ENCODE results near the gene LRMDA. TPM values are rescaled to one million over a fixed set of nuclear protein-coding genes. Genes with fewer than 3 reads are reported as not detected.

Gene LRMDA
- total RNA-seq, 1 donor from 2014 or later: not detected

DNA sequence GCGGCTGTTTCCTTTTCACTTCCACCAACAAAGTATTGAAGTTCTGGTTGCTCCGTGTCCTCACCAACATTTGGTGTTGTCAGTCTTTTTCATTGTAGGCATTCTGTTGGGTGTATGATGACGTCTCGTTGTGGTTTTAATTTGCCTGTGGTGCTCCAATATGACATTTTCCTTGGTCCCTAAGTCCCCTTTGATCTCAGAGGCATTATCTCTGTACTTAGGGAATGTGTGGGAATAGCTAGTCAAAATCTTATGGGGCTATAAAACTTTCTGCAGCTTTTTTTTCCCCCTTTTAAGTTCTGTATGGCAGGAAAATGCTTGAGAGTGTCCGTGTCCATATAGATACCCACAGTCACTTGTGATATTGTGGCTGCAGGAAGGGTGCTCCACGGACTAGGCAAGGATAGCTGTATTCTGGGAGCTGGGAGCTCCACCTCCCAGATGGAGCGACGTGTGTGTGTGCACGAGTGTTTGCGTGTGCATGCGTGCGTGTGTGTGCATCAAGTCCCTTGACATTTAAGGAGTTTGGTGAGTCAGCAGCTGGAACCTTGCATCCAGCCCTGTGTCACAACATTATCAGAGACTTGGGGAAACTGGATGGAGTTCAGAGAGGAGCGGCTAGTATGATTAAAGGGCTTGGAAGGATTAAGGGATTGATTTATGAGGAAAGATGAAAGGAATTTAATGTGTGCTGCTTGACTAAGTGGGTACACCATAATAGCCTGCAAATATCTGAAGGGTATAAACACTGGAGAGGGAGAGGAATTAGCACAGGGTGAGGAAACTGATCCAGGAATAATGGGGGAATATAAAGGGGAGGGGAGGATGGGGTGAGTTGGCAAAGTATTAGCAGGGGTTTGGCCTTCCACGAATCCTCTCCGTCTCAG lies 66.8 kb downstream of the LRMDA start:
- Mint-ChIP-seq H3K9me3 (no peaks in the 10 kb centered on the region), H3K4me3 (no peak overlapping the region), H3K4me1 (no peaks in the 10 kb centered on the region), H3K36me3 (ENCODE audit: low read depth) (no peaks in the 10 kb centered on the region), H3K27ac (no peak overlapping the region), H3K27me3 (no peaks in the 10 kb centered on the region)
- no peak for DNase-seq
- intact Hi-C loops (cut with micrococcal nuclease): no loop called here

- Mint-ChIP-seq H3K9me3 (no peaks in the 10 kb centered on the region), H3K27me3 (no peaks in the 10 kb centered on the region), H3K4me3 (no peak overlapping the region), H3K36me3 (ENCODE audit: low read depth) (no peaks in the 10 kb centered on the region), H3K27ac (no peak overlapping the region), H3K4me1 (no peaks in the 10 kb centered on the region)
- DNase-seq: no peak
- intact Hi-C loops (cut with micrococcal nuclease): no loop called here
Measured at GRCh38 chr10:75498884-75499350, 67.5 kb downstream of the LRMDA start.

GRCh38 chr10:75499556-75500160 lies 68.2 kb downstream of the LRMDA start:
- no peaks in the 10 kb centered on the region for H3K4me1 Mint-ChIP-seq
- DNase-seq: no peak
- H3K27ac Mint-ChIP-seq: no peak overlapping the region
- peaks cover under 1% of the 10 kb centered on the region for H3K27me3 Mint-ChIP-seq
- H3K36me3 Mint-ChIP-seq (ENCODE audit: low read depth): no peaks in the 10 kb centered on the region
- intact Hi-C loops (cut with micrococcal nuclease): no loop called here
- no peak overlapping the region for H3K4me3 Mint-ChIP-seq
- no peaks in the 10 kb centered on the region for H3K9me3 Mint-ChIP-seq

- Mint-ChIP-seq H3K9me3 (no peaks in the 10 kb centered on the region), H3K27me3 (peaks cover 2% of the 10 kb centered on the region), H3K4me1 (no peaks in the 10 kb centered on the region), H3K4me3 (no peak overlapping the region), H3K36me3 (ENCODE audit: low read depth) (no peaks in the 10 kb centered on the region), H3K27ac (no peak overlapping the region)
- no peak for DNase-seq
- intact Hi-C loops (cut with micrococcal nuclease): no loop called here
Measured at GRCh38 chr10:75502389-75502788, 71.0 kb downstream of the LRMDA start.

DNA sequence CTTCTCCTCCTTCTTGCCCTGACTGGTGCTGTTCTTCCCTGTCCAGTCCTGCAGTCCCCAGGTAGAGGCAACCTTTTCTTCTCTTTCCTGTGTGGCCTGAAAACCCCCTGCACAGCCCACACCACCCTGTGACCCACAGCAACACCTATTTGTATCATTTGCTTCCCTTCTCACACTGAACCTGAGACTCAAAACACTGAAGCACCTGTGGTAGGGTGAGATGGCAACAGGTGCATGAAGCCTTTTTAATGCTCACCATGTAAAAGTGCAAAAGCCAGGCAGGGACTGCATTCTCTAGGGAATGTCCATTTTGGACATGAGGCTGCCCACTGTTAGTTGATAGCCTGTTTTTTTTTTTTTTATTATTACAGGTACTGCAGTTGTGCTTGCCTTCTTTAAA lies 71.4 kb downstream of the LRMDA start:
- Mint-ChIP-seq H3K27me3 (peaks cover 2% of the 10 kb centered on the region), H3K4me1 (no peaks in the 10 kb centered on the region), H3K4me3 (no peak overlapping the region), H3K36me3 (ENCODE audit: low read depth) (no peaks in the 10 kb centered on the region), H3K9me3 (no peaks in the 10 kb centered on the region), H3K27ac (no peak overlapping the region)
- no peak for DNase-seq
- intact Hi-C loops (cut with micrococcal nuclease): no loop called here

DNA sequence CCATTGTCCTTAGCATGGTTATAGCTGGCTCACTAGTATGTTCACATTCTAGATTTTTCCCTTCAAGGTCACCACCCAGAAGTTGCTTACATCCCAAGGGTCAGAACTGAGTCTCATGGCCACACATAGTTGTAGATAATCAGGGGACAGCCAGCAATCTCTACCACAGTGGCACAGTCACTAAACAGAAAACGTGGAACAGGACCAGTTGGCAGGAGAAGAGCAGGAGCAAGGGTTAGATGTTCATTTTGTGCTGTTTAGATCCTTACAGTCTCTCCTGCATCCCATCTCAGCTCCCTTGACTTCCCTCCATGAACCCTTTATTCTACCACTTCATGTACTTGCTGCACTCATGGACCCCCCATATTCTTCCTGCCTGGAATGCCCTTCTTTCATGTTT lies 73.9 kb downstream of the LRMDA start:
- H3K4me3 Mint-ChIP-seq: no peak overlapping the region
- peaks cover 4% of the 10 kb centered on the region for H3K27me3 Mint-ChIP-seq
- H3K36me3 Mint-ChIP-seq (ENCODE audit: low read depth): no peaks in the 10 kb centered on the region
- H3K27ac Mint-ChIP-seq: no peak overlapping the region
- DNase-seq: no peak
- intact Hi-C loops (cut with micrococcal nuclease): no loop called here
- no peaks in the 10 kb centered on the region for H3K9me3 Mint-ChIP-seq
- no peaks in the 10 kb centered on the region for H3K4me1 Mint-ChIP-seq

DNA sequence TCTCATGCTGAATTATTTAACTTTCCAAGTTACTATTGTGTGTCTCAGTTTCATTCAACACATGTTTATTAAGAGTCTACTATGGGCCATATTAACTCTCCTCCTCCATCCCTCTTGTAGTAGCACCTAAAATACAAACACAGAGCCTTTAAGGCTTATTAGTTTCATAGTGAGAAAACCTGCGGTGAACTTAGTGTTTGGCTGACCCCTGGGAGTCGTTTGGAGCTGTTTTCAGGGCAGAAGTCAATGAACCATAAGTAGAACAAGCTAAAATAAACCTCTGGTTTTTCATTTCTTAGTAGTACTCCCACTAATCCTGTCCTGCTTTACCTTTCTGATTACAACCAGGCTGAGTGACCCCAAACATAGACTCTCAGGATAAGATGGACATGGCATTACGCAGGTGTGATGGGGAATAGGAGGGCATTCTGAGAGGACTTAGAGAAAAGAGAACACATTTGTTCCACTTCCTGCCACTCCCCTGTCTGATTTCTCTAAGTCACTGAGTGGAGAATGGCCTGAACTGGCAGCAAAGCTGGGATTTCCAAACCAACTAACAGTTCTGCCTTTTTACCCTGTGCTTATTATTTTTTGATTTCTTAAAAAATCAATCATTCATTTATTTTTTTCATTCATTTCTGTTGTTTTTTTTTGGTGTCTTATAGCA lies 74.5 kb downstream of the LRMDA start:
- Mint-ChIP-seq H3K27me3 (peaks cover 6% of the 10 kb centered on the region), H3K4me1 (no peaks in the 10 kb centered on the region), H3K9me3 (no peaks in the 10 kb centered on the region), H3K4me3 (no peak overlapping the region), H3K27ac (no peak overlapping the region), H3K36me3 (ENCODE audit: low read depth) (no peaks in the 10 kb centered on the region)
- intact Hi-C loops (cut with micrococcal nuclease): no loop called here
- DNase-seq: no peak

DNA sequence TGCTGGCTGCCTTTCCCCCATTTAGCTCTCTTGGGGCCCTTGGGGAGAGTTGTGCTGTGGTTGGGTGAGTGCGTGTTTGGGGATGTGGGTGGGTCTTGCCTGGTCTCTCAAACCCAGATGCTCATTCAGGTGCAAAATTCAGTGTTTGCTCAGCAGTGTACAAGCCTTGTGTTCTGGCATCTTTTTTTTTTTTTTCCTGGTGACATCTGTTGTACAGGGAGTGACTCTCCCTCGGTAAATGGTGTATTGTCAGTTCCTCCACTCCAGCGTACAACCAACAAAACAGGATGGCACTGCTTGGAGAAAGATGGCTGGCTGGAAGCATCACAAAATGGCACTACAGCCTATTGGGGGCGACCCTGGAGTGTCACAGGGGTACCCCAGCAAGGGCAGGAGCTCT lies 75.5 kb downstream of the LRMDA start:
- intact Hi-C loops (cut with micrococcal nuclease): no loop called here
- H3K4me3 Mint-ChIP-seq: no peak overlapping the region
- no peak for DNase-seq
- no peak overlapping the region for H3K27ac Mint-ChIP-seq
- no peaks in the 10 kb centered on the region for H3K9me3 Mint-ChIP-seq
- H3K4me1 Mint-ChIP-seq: no peaks in the 10 kb centered on the region
- H3K27me3 Mint-ChIP-seq: peaks cover 6% of the 10 kb centered on the region
- H3K36me3 Mint-ChIP-seq (ENCODE audit: low read depth): no peaks in the 10 kb centered on the region

DNA sequence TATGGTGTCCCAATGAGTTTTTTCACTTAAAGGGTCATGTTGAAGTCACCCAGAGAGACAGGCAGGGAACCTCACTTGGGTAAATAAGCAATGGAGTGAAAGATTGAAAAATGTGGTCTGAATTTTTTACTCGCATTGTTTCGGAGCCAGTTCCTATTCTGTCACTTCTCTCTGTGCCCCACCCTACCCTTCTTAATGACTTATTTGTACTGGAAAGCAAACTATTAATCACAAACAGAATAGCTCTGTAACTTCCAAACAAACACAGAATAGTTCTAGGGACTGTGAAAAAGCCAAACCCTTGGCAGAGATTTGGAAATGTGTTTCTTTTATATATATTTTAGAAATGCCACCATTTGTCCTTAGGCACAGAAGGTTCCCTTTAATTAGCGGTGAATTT lies 76.0 kb downstream of the LRMDA start:
- no peaks in the 10 kb centered on the region for H3K36me3 Mint-ChIP-seq (ENCODE audit: low read depth)
- peaks cover 6% of the 10 kb centered on the region for H3K27me3 Mint-ChIP-seq
- H3K9me3 Mint-ChIP-seq: no peaks in the 10 kb centered on the region
- no peaks in the 10 kb centered on the region for H3K4me1 Mint-ChIP-seq
- no peak overlapping the region for H3K4me3 Mint-ChIP-seq
- no peak overlapping the region for H3K27ac Mint-ChIP-seq
- DNase-seq: no peak
- intact Hi-C loops (cut with micrococcal nuclease): no loop called here

GRCh38 chr10:75508239-75508813 lies 76.9 kb downstream of the LRMDA start:
- Mint-ChIP-seq H3K27me3 (peaks cover 6% of the 10 kb centered on the region), H3K27ac (no peak overlapping the region), H3K4me1 (no peaks in the 10 kb centered on the region), H3K9me3 (no peaks in the 10 kb centered on the region), H3K36me3 (ENCODE audit: low read depth) (no peaks in the 10 kb centered on the region), H3K4me3 (no peak overlapping the region)
- DNase-seq: no peak
- intact Hi-C loops (cut with micrococcal nuclease): no loop called here

DNA sequence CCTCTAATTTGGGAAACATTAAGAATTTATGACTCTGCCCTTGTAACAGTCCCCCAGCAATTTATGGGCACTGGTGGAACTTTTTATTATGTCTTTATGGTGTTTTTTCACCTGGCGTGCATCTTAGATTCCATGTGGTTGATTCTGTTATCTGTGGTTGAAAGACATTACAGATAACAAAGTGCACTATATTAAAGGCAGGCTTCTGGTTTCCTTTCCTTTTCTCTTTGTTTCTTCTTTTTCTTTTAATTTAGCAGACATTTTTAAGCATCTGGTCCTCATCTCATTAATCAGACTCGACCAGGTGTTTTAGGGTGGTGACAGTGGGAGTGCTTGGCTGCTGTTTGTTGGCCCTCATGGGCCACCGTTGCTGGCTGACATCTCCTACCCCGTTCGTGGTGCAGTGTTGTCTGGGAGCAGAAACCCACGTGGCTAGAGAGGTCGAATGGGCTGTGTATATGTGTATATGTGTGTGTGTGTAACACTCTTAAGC lies 77.4 kb downstream of the LRMDA start:
- intact Hi-C loops (cut with micrococcal nuclease): no loop called here
- no peaks in the 10 kb centered on the region for H3K4me1 Mint-ChIP-seq
- no peaks in the 10 kb centered on the region for H3K36me3 Mint-ChIP-seq (ENCODE audit: low read depth)
- H3K27me3 Mint-ChIP-seq: peaks cover 6% of the 10 kb centered on the region
- H3K4me3 Mint-ChIP-seq: no peak overlapping the region
- H3K27ac Mint-ChIP-seq: no peak overlapping the region
- DNase-seq: no peak
- no peaks in the 10 kb centered on the region for H3K9me3 Mint-ChIP-seq

- Mint-ChIP-seq H3K9me3 (no peaks in the 10 kb centered on the region), H3K4me3 (no peak overlapping the region), H3K27me3 (peaks cover 6% of the 10 kb centered on the region), H3K36me3 (ENCODE audit: low read depth) (no peaks in the 10 kb centered on the region), H3K4me1 (no peaks in the 10 kb centered on the region), H3K27ac (no peak overlapping the region)
- intact Hi-C loops (cut with micrococcal nuclease): no loop called here
- DNase-seq: no peak
Measured at GRCh38 chr10:75509706-75510105, 78.3 kb downstream of the LRMDA start.

DNA sequence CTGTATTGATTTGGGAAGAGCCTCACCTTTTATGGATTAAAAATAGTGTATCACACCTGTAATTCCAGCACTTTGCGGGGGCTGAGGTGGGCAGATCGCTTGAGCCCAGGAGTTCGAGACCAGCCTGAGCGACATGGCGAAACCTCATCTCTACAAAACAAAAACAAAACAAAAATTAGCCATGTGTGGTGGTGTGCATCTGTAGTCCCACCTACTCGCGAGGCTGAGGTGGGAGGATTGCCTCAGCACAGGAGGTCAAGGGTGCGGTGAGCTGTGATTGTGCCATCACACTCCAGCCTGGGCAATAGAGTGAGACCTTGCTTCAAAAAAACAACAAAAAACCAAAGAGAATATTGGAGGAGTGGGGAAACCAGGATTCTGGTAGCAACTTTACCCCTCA lies 79.6 kb downstream of the LRMDA start:
- Mint-ChIP-seq H3K27ac (no peak overlapping the region), H3K36me3 (ENCODE audit: low read depth) (no peaks in the 10 kb centered on the region), H3K4me1 (no peaks in the 10 kb centered on the region), H3K27me3 (peaks cover 4% of the 10 kb centered on the region), H3K9me3 (peaks cover 3% of the 10 kb centered on the region), H3K4me3 (no peak overlapping the region)
- no peak for DNase-seq
- intact Hi-C loops (cut with micrococcal nuclease): no loop called here
